Cardiac septum (tissue), 1 donor: ENCODE data around the gene SEC23A. TPM values are rescaled to one million over a fixed set of nuclear protein-coding genes. Genes with fewer than 3 reads are reported as not detected.
"Not testable (repeated sequence)": the region's sequence is repeated elsewhere in the genome, so short reads cannot be mapped to it uniquely, and the experiment has no call there.

ENCODE experiments used
- DNase-seq: peaks from one replicate; pipeline ENCODE4 v3.0.0-alpha.2; 2020; ENCODE audit warnings: low spot score
- intact Hi-C: fragments of 100-400 bp; cut with DNase I; formaldehyde crosslinking; loops from one replicate; pipeline ENCODE4 v1.14.0; 2022
- total RNA-seq: library from RNA; stranded (reverse); fragmentation: NEBNext Ultra II Directional; extraction: Animal tissue kit (Norgen Biotek cat#: 25700); gene quantifications from one replicate; pipeline ENCODE4 v1.2.1, GENCODE V29; 2021
- donor health status: DM: no; HTN: no; CAD: no.

SEC23A gene
- total RNA-seq, 1 donor from 2014 or later: 90.9 TPM

GRCh38 chr14:39036760-39037159 lies 66.3 kb downstream of the SEC23A start:
- intact Hi-C loops: loop anchor here (10.0 kb wide), 1 partner anchor 1132 kb away; no protein-coding TSS in a partner anchor

GRCh38 chr14:39035336-39035735 lies 67.7 kb downstream of the SEC23A start:
- intact Hi-C loops: loop anchor here (10.0 kb wide), 1 partner anchor 1131 kb away; no protein-coding TSS in a partner anchor
- DNase-seq: no peak

More at GRCh38 chr14:39036760-39037159, 66.3 kb downstream of the SEC23A start:
- no peak for DNase-seq

GRCh38 chr14:39034481-39035296 lies 68.3 kb downstream of the SEC23A start:
- intact Hi-C loops: loop anchor here (10.0 kb wide), 1 partner anchor 1130 kb away; no protein-coding TSS in a partner anchor
- DNase-seq: no peak

GRCh38 chr14:39033371-39033770 lies 69.7 kb downstream of the SEC23A start:
- DNase-seq: no peak
- intact Hi-C loops: loop anchor here (10.0 kb wide), 1 partner anchor 1129 kb away; no protein-coding TSS in a partner anchor

- no peak for DNase-seq
- intact Hi-C loops: loop anchor here (10.0 kb wide), 1 partner anchor 1125 kb away; no protein-coding TSS in a partner anchor
Observed at GRCh38 chr14:39030209-39030608, 72.8 kb downstream of the SEC23A start.

- DNase-seq: no peak
- intact Hi-C loops: loop anchor here (10.0 kb wide), 1 partner anchor 1125 kb away; no protein-coding TSS in a partner anchor
Observed at GRCh38 chr14:39029789-39030188, 73.2 kb downstream of the SEC23A start.

- intact Hi-C loops: no loop called here
Observed at GRCh38 chr14:39028620-39029019, 74.4 kb downstream of the SEC23A start.

GRCh38 chr14:39025810-39026627 lies 77.0 kb downstream of the SEC23A start:
- no peak for DNase-seq
- intact Hi-C loops: no loop called here

More at GRCh38 chr14:39028620-39029019, 74.4 kb downstream of the SEC23A start:
- DNase-seq: no peak

GRCh38 chr14:39025250-39025809 lies 77.7 kb downstream of the SEC23A start:
- DNase-seq: no peak
- intact Hi-C loops: no loop called here

GRCh38 chr14:39023939-39024871 lies 78.8 kb downstream of the SEC23A start:
- DNase-seq: no peak
- intact Hi-C loops: no loop called here

GRCh38 chr14:39017096-39018016 lies 85.7 kb downstream of the SEC23A start:
- DNase-seq, intact Hi-C loops: not testable (repeated sequence)

- no peak for DNase-seq
- intact Hi-C loops: no loop called here
Observed at GRCh38 chr14:39016733-39017095, 86.3 kb downstream of the SEC23A start.

GRCh38 chr14:39015964-39016577 lies 87.0 kb downstream of the SEC23A start:
- intact Hi-C loops: no loop called here
- no peak for DNase-seq

GRCh38 chr14:39015360-39015961 lies 87.6 kb downstream of the SEC23A start:
- no peak for DNase-seq
- intact Hi-C loops: no loop called here

GRCh38 chr14:39014460-39014859 lies 88.6 kb downstream of the SEC23A start:
- intact Hi-C loops: loop anchor here (5.0 kb wide), 2 partner anchors 142 to 292 kb away; no protein-coding TSS in a partner anchor
- no peak for DNase-seq

- DNase-seq, intact Hi-C loops: not testable (repeated sequence)
Observed at GRCh38 chr14:39008965-39009364, 94.1 kb downstream of the SEC23A start.
